Measurements from ENCODE around the gene NUDT5.

NUDT5 gene

DNA sequence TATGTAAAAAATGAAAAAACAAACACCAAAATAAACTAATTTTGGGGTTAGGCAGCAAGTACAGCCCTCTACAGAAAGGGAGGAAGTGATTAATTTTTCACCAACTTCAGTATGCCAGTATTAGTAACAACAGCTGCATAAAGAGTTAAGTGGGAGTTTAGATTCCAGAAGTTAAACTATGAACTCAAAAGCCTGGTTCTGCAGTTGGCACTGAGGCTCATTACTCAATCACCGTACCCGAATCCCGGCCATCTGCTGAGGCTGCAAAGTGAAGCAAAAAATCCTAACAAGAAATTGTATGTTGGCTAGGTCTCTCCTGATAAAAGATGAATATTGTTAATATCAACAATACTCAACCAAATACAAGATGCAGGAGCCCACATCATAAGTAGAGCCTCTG is 4.0 kb downstream of the NUDT5 start:
- Histone ChIP-seq H3K36me3 (replicated peaks; ENCODE audit: low read depth, low read length) (peaks cover 4% of the 10 kb centered on the region), H3K4me1 (ENCODE audit: low read length) (peaks cover 12% of the 10 kb centered on the region)

DNA sequence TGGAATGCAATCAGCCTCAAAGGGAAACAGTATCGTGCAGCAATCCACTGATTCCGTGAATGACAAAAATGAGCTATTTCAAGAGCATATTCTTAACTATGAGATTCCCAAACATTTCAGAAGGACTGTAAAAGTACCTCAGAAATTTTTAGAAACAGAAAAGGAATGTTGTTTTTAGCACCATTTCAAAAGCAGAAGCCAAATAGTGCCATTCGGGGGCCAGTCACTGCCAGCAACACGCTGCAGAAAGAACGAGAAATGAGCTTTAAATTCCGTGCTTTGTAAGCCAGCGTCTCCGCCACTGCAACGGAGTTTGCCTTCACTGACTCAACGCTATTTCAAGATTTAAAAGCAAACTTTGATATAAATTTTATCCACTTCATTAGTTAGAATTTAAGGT is 6.3 kb downstream of the NUDT5 start:
- H3K9ac ChIP-seq (ENCODE audit: low read length): no peak overlapping the region
- peaks cover 63% of the 10 kb centered on the region for H3K79me2 ChIP-seq (ENCODE audit: low read length)
- peaks cover 8% of the 10 kb centered on the region for H3K36me3 ChIP-seq (replicated peaks; ENCODE audit: low read depth, low read length)
- H3K27me3 ChIP-seq (ENCODE audit: low read depth, low read length): no peaks in the 10 kb centered on the region
- no peak overlapping the region for H3K4me2 ChIP-seq (ENCODE audit: low read length)
- H3K9me3 ChIP-seq (ENCODE audit: insufficient read depth, low read length): no peaks in the 10 kb centered on the region
- H3K4me3 ChIP-seq (ENCODE audit: low read length): no peak overlapping the region
- H2AFZ ChIP-seq (ENCODE audit: low read depth, low read length): no peak overlapping the region
- no peak for TF ChIP-seq EZH2phosphoT487 (IDR thresholded peaks at IDR 0.05; ENCODE audit: low read depth)
- TF ChIP-seq, protein P1, sequence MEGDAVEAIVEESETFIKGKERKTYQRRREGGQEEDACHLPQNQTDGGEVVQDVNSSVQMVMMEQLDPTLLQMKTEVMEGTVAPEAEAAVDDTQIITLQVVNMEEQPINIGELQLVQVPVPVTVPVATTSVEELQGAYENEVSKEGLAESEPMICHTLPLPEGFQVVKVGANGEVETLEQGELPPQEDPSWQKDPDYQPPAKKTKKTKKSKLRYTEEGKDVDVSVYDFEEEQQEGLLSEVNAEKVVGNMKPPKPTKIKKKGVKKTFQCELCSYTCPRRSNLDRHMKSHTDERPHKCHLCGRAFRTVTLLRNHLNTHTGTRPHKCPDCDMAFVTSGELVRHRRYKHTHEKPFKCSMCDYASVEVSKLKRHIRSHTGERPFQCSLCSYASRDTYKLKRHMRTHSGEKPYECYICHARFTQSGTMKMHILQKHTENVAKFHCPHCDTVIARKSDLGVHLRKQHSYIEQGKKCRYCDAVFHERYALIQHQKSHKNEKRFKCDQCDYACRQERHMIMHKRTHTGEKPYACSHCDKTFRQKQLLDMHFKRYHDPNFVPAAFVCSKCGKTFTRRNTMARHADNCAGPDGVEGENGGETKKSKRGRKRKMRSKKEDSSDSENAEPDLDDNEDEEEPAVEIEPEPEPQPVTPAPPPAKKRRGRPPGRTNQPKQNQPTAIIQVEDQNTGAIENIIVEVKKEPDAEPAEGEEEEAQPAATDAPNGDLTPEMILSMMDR (IDR thresholded peaks at IDR 0.05; ENCODE audit: low read depth, low read length): no peak
- H4K20me1 ChIP-seq (ENCODE audit: insufficient read depth, low read length): no peaks in the 10 kb centered on the region
- peaks cover 11% of the 10 kb centered on the region for H3K4me1 ChIP-seq (ENCODE audit: low read length)
- no peak overlapping the region for H3K27ac ChIP-seq (ENCODE audit: low read length)

More for the DNA sequence above, 4.0 kb downstream of the NUDT5 start:
- Histone ChIP-seq H2AFZ (ENCODE audit: low read depth, low read length) (no peak overlapping the region), H3K4me2 (ENCODE audit: low read length) (no peak overlapping the region), H3K4me3 (ENCODE audit: low read length) (no peak overlapping the region), H3K79me2 (ENCODE audit: low read length) (peaks cover 86% of the 10 kb centered on the region), H4K20me1 (ENCODE audit: insufficient read depth, low read length) (no peaks in the 10 kb centered on the region), H3K27ac (ENCODE audit: low read length) (no peak overlapping the region), H3K9me3 (ENCODE audit: insufficient read depth, low read length) (no peaks in the 10 kb centered on the region), H3K9ac (ENCODE audit: low read length) (no peak overlapping the region), H3K27me3 (ENCODE audit: low read depth, low read length) (no peaks in the 10 kb centered on the region)
- TF ChIP-seq EZH2phosphoT487 (IDR thresholded peaks at IDR 0.05; ENCODE audit: low read depth): no peak
- TF ChIP-seq, protein P1 (IDR thresholded peaks at IDR 0.05; ENCODE audit: low read depth, low read length): no peak

DNA sequence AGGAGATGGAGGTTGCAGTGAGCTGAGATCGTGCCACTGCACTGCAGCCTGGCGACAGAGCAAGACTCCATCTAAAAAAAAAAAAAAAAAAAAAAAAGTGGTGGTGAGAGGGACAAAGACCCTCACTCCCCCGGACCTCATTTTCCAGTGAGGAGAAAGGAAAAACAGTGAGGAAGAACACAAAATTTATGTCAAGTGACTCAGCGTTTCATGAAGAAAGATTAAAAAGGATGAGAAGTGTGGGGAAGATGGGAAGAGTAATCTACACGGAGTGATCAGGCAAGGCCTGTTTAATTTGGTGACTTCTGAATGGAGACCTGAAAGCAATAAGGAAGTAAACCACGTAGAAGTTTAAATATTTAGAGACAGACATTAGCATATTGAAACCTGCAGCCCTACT is 7.0 kb downstream of the NUDT5 start:
- no peak for TF ChIP-seq EZH2phosphoT487 (IDR thresholded peaks at IDR 0.05; ENCODE audit: low read depth)
- TF ChIP-seq, protein P1 (IDR thresholded peaks at IDR 0.05; ENCODE audit: low read depth, low read length): no peak

DNA sequence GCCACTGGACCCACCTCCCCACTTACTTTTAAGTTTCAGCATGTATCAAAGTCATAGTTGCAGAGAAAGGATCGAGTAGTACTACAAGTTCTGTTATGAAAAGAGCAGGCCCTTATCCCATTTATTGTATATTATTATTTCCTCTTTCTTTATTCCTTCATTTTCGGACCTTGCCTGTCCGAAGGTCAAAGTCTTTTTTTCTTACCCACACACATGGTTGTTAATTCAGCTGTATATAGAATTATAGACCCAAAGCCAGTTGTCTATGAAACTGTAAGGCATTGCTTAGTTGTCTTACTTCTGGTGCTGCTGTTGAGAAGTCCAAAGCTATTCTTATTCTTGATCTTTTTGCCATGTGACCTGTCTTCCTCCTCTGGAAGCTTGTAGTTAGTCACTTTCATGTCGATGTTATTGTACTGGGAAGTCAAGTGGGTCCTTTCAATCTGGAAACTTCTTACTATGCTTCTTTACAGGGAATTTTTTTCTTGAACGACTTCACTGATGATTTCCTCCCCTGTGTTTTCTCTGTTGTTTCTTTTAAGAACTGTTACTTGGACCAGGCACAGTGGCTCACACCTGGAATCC is 8.3 kb downstream of the NUDT5 start:
- Histone ChIP-seq H3K4me3 (ENCODE audit: low read length) (no peak overlapping the region), H3K27ac (ENCODE audit: low read length) (no peak overlapping the region), H3K79me2 (ENCODE audit: low read length) (peaks cover 43% of the 10 kb centered on the region), H3K9me3 (ENCODE audit: insufficient read depth, low read length) (no peaks in the 10 kb centered on the region), H2AFZ (ENCODE audit: low read depth, low read length) (no peak overlapping the region), H3K36me3 (replicated peaks; ENCODE audit: low read depth, low read length) (peaks cover 3% of the 10 kb centered on the region), H3K9ac (ENCODE audit: low read length) (no peak overlapping the region), H3K4me2 (ENCODE audit: low read length) (no peak overlapping the region), H4K20me1 (ENCODE audit: insufficient read depth, low read length) (no peaks in the 10 kb centered on the region), H3K4me1 (ENCODE audit: low read length) (peaks cover 7% of the 10 kb centered on the region), H3K27me3 (ENCODE audit: low read depth, low read length) (no peaks in the 10 kb centered on the region)
- TF ChIP-seq EZH2phosphoT487 (IDR thresholded peaks at IDR 0.05; ENCODE audit: low read depth): no peak
- TF ChIP-seq, protein P1 (IDR thresholded peaks at IDR 0.05; ENCODE audit: low read depth, low read length): no peak

More for the DNA sequence above, 7.0 kb downstream of the NUDT5 start:
- Histone ChIP-seq H3K27me3 (ENCODE audit: low read depth, low read length) (no peaks in the 10 kb centered on the region), H3K4me3 (ENCODE audit: low read length) (no peak overlapping the region), H3K4me1 (ENCODE audit: low read length) (peaks cover 7% of the 10 kb centered on the region), H3K79me2 (ENCODE audit: low read length) (peaks cover 55% of the 10 kb centered on the region), H3K9ac (ENCODE audit: low read length) (no peak overlapping the region), H3K9me3 (ENCODE audit: insufficient read depth, low read length) (no peaks in the 10 kb centered on the region), H3K36me3 (replicated peaks; ENCODE audit: low read depth, low read length) (peaks cover 8% of the 10 kb centered on the region), H4K20me1 (ENCODE audit: insufficient read depth, low read length) (no peaks in the 10 kb centered on the region), H3K4me2 (ENCODE audit: low read length) (no peak overlapping the region), H2AFZ (ENCODE audit: low read depth, low read length) (no peak overlapping the region), H3K27ac (ENCODE audit: low read length) (no peak overlapping the region)

All from OCI-LY3 (cell line).